Glutamatergic neuron (in vitro differentiated cells): ENCODE results near the gene UTS2. TPM values are rescaled to one million over a fixed set of nuclear protein-coding genes. Genes with fewer than 3 reads are reported as not detected.

ENCODE experiments used
- DNase-seq: peaks from one replicate; pipeline ENCODE4 v3.0.0; 2022
- H3K27ac Mint-ChIP-seq: one replicate; pipeline ENCODE4 v1.8.0; 2020; ENCODE audit warnings: mild to moderate bottlenecking, mixed read lengths, inconsistent platforms; ENCODE audit not compliant: unreplicated experiment
- H3K27me3 Mint-ChIP-seq: one replicate; pipeline ENCODE4 v1.8.0; 2020; ENCODE audit warnings: mild to moderate bottlenecking, moderate library complexity, mixed read lengths, inconsistent platforms; ENCODE audit not compliant: unreplicated experiment
- H3K36me3 Mint-ChIP-seq: one replicate; pipeline ENCODE4 v1.8.0; 2020; ENCODE audit warnings: mild to moderate bottlenecking, mixed read lengths, inconsistent platforms; ENCODE audit not compliant: unreplicated experiment
- H3K4me1 Mint-ChIP-seq: one replicate; pipeline ENCODE4 v1.8.0; 2020; ENCODE audit warnings: mild to moderate bottlenecking, low read depth, mixed read lengths, inconsistent platforms; ENCODE audit not compliant: unreplicated experiment
- H3K4me3 Mint-ChIP-seq: one replicate; pipeline ENCODE4 v1.8.0; 2020; ENCODE audit warnings: mild to moderate bottlenecking, mixed read lengths, inconsistent platforms; ENCODE audit not compliant: unreplicated experiment
- H3K9me3 Mint-ChIP-seq: one replicate; pipeline ENCODE4 v1.8.0; 2020; ENCODE audit warnings: mild to moderate bottlenecking, moderate library complexity, mixed read lengths, inconsistent platforms; ENCODE audit not compliant: unreplicated experiment
- CTCF ChIP-seq: fragments of 200-600 bp; sonication (generic); IDR thresholded peaks from one replicate; pipeline ENCODE4 v1.5.0; 2021; ENCODE audit not compliant: partially characterized antibody, unreplicated experiment
- total RNA-seq: library from RNA; stranded (reverse); fragmentation: NEBNext Ultra II Directional; extraction: Animal tissue kit (Norgen Biotek cat#: 25700); gene quantifications from one replicate; pipeline ENCODE4 v1.2.1, GENCODE V29; 2021; ENCODE audit not compliant: unreplicated experiment

UTS2 gene
- total RNA-seq, 1 donor from 2014 or later = not detected

- DNase-seq = no peak
- Mint-ChIP-seq H3K9me3 (no peaks in the 10 kb centered on the region), H3K27ac (no peak overlapping the region), H3K36me3 (no peaks in the 10 kb centered on the region), H3K4me3 (no peak overlapping the region), H3K4me1 (peaks cover 2% of the 10 kb centered on the region), H3K27me3 (peaks cover 1% of the 10 kb centered on the region)
- TF ChIP-seq CTCF = no peak
Observed at GRCh38 chr1:7865978-7866377, 13.1 kb upstream of the UTS2 start.

- Mint-ChIP-seq H3K36me3 (no peaks in the 10 kb centered on the region), H3K4me3 (no peak overlapping the region), H3K27me3 (peaks cover 5% of the 10 kb centered on the region), H3K4me1 (peaks cover 2% of the 10 kb centered on the region), H3K9me3 (no peaks in the 10 kb centered on the region), H3K27ac (peak overlapping the region; percentile 11)
- no peak for TF ChIP-seq CTCF
- DNase-seq = no peak
Observed at GRCh38 chr1:7863756-7864328, 11.0 kb upstream of the UTS2 start.

GRCh38 chr1:7862211-7863060, 9.6 kb upstream of the UTS2 start:
- Mint-ChIP-seq H3K4me3 (no peak overlapping the region), H3K36me3 (no peaks in the 10 kb centered on the region), H3K9me3 (no peaks in the 10 kb centered on the region), H3K4me1 (peaks cover 2% of the 10 kb centered on the region), H3K27me3 (peaks cover 5% of the 10 kb centered on the region), H3K27ac (no peak overlapping the region)
- no peak for DNase-seq
- no peak for TF ChIP-seq CTCF

- Mint-ChIP-seq H3K27ac (no peak overlapping the region), H3K9me3 (no peaks in the 10 kb centered on the region), H3K36me3 (no peaks in the 10 kb centered on the region), H3K4me3 (no peak overlapping the region), H3K27me3 (peaks cover 5% of the 10 kb centered on the region), H3K4me1 (peaks cover 2% of the 10 kb centered on the region)
- DNase-seq = no peak
- TF ChIP-seq CTCF = no peak
Observed at GRCh38 chr1:7861452-7861851, 8.6 kb upstream of the UTS2 start.

GRCh38 chr1:7860130-7860529, 7.3 kb upstream of the UTS2 start:
- no peak for DNase-seq
- Mint-ChIP-seq H3K4me3 (no peak overlapping the region), H3K27me3 (peaks cover 4% of the 10 kb centered on the region), H3K36me3 (no peaks in the 10 kb centered on the region), H3K4me1 (peaks cover 2% of the 10 kb centered on the region), H3K9me3 (no peaks in the 10 kb centered on the region), H3K27ac (peak overlapping the region; percentile 38)
- TF ChIP-seq CTCF = no peak
